ENCODE measurements around the gene CD3G. TPM values are rescaled to one million over a fixed set of nuclear protein-coding genes. Genes with fewer than 3 reads are reported as not detected.

CD3G gene
- polyA plus RNA-seq, 1 experiment = not detected

DNA sequence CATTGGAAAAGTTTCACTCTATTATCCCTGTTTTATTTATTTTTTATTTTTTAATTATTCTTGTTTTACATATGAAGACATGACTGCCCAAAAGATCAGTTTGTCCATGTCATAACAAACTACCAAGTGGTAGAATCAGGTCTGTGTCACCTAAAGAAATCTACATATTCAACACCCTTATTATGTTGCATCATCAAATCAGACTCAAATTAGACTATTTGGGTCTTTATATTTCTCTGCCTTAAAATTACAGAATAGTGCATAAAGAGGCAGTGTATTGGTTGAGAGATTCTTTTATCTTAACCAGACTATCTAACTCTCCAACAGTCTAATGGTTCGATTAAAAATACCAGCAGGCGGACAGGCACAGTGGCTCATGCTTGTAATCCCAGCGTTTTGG, 38.8 kb downstream of the CD3G start:
- POLR2A ChIA-PET = no interaction called here
- H3K36me3 ChIP-seq (ENCODE audit: control insufficient read depth, insufficient read depth, low read length) = peaks cover 26% of the 10 kb centered on the region
- DNase-seq (ENCODE audit: low read depth) = no peak
- CTCF ChIA-PET = interaction anchor here (0.5 kb wide), 1 partner anchor 9 kb away, joined by 4 read pairs; no protein-coding TSS in a partner anchor
- TF ChIP-seq, protein P1, sequence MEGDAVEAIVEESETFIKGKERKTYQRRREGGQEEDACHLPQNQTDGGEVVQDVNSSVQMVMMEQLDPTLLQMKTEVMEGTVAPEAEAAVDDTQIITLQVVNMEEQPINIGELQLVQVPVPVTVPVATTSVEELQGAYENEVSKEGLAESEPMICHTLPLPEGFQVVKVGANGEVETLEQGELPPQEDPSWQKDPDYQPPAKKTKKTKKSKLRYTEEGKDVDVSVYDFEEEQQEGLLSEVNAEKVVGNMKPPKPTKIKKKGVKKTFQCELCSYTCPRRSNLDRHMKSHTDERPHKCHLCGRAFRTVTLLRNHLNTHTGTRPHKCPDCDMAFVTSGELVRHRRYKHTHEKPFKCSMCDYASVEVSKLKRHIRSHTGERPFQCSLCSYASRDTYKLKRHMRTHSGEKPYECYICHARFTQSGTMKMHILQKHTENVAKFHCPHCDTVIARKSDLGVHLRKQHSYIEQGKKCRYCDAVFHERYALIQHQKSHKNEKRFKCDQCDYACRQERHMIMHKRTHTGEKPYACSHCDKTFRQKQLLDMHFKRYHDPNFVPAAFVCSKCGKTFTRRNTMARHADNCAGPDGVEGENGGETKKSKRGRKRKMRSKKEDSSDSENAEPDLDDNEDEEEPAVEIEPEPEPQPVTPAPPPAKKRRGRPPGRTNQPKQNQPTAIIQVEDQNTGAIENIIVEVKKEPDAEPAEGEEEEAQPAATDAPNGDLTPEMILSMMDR (IDR thresholded peaks at IDR 0.05; ENCODE audit: insufficient read depth, low read depth, low read length) = no peak
- no peak overlapping the region for H3K4me3 ChIP-seq (ENCODE audit: low read depth, low read length)
- no peaks in the 10 kb centered on the region for H3K27me3 ChIP-seq (ENCODE audit: control insufficient read depth, insufficient read depth, low read length)

DNA sequence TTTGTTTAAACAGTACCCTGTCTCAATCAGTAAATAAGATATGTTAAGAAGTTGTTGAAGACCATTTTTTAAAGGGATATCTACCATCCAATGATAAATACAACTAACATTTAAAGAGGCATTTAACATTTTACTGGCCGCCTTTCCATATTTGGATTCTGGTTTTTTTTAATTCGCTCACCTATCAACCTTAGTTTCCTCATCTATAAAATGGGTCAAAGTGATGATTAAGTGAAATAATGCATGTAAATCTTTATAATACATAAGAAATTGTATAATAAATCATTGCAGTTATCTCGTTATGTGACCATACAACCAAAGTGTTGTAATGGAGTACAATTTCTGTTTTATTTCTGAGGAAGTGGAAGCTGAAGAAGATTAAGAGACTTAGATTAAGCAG, 39.5 kb downstream of the CD3G start:
- H3K4me3 ChIP-seq (ENCODE audit: low read depth, low read length) = no peak overlapping the region
- TF ChIP-seq, protein P1 (IDR thresholded peaks at IDR 0.05; ENCODE audit: insufficient read depth, low read depth, low read length) = no peak
- peaks cover 26% of the 10 kb centered on the region for H3K36me3 ChIP-seq (ENCODE audit: control insufficient read depth, insufficient read depth, low read length)
- no peaks in the 10 kb centered on the region for H3K27me3 ChIP-seq (ENCODE audit: control insufficient read depth, insufficient read depth, low read length)
- CTCF ChIA-PET = no interaction called here
- no peak for DNase-seq (ENCODE audit: low read depth)
- POLR2A ChIA-PET = no interaction called here

DNA sequence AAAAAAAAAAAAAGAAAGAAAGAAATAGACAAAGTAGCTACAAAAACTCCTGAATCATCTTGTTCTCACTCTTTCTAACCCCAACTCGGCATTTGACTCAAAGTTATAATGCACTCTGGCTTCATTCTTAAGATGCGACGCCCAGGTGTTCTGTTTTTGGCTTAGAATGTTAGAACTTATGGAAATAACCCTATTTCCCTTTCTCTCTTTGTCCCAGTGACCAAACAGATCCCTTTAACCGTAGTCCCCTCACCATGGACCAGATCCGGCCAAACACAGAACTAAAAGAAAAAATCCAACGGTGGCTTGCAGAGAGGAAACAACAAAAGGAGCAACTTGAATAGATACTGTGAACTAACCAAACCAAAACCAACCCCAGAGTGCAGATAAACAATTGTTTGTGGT, 52.0 kb downstream of the CD3G start:
- POLR2A ChIA-PET = no interaction called here
- CTCF ChIA-PET = no interaction called here

DNA sequence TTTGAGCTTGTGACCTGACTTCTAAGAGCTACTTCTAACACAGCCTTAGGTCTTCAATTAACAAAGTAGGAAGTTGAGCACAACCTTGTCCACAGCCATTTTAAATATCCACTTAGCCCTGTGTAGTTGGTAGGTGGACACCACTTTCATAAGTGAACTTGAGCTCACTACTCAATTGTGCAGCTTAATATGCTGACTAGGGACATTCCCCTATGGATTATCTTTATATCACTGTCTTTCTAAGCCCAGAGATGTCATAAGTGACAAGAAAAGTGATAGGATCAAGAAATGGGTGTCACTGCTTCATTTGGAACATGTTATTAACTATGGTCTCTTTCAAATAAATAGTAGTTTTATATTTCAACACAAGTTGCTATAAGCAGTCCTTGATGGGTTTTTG, 53.3 kb downstream of the CD3G start:
- POLR2A ChIA-PET = no interaction called here

More for the DNA sequence above, 52.0 kb downstream of the CD3G start:
- Histone ChIP-seq H3K27me3 (ENCODE audit: control insufficient read depth, insufficient read depth, low read length) (no peaks in the 10 kb centered on the region), H3K36me3 (ENCODE audit: control insufficient read depth, insufficient read depth, low read length) (peaks cover 2% of the 10 kb centered on the region), H3K4me3 (ENCODE audit: low read depth, low read length) (no peak overlapping the region)
- no peak for DNase-seq (ENCODE audit: low read depth)
- TF ChIP-seq, protein P1 (IDR thresholded peaks at IDR 0.05; ENCODE audit: insufficient read depth, low read depth, low read length) = no peak

DNA sequence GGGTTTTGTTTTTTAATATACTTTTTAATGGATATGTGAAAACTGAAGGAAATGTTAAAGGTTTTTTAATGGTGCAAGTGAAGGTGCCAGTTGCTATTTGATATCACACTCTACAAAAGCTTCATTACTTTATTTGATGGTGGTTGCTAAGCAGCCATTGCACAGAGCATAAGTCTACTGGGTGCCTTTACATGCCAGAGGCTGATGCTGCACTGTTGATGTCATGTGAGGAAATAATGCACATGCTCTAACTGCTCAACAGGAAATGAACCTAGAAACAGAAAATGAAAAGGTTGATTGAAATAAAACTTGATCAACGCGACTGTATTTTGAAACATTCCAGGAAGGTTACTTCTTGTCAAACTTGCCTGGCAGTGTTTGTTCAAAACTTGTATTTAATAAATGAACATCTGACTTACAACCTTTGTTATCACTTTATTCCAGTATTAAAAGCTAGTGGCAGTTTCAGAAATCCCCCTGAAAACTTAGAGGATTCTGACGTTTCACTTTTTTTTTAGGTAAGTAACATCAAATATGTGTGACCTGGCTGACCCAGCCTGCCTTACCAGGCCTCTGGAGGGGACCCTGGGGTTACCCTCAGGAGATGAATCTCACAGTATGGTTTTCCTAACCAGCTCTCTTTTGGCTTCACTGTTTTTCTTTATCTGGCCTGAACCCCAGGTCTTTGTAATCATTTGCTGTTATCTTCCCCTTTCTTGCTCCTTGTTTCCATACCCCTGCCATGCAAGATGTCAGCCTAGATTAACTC, 54.8 kb downstream of the CD3G start:
- DNase-seq (ENCODE audit: low read depth) = no peak
- Histone ChIP-seq H3K27me3 (ENCODE audit: control insufficient read depth, insufficient read depth, low read length) (no peaks in the 10 kb centered on the region), H3K4me3 (ENCODE audit: low read depth, low read length) (no peak overlapping the region), H3K36me3 (ENCODE audit: control insufficient read depth, insufficient read depth, low read length) (peaks cover 2% of the 10 kb centered on the region)
- TF ChIP-seq, protein P1 (IDR thresholded peaks at IDR 0.05; ENCODE audit: insufficient read depth, low read depth, low read length) = no peak
- ChIA-PET POLR2A (no interaction called here), CTCF (interaction anchor here (0.6 kb wide), 2 partner anchors 227 to 1057 kb away, joined by 3 to 4 read pairs; no protein-coding TSS in a partner anchor)

More for the DNA sequence above, 53.3 kb downstream of the CD3G start:
- no peak for DNase-seq (ENCODE audit: low read depth)
- CTCF ChIA-PET = interaction anchor here (0.8 to 1.5 kb wide), 2 partner anchors 21 to 199 kb away, joined by 3 to 5 read pairs; no protein-coding TSS in a partner anchor
- Histone ChIP-seq H3K4me3 (ENCODE audit: low read depth, low read length) (no peak overlapping the region), H3K27me3 (ENCODE audit: control insufficient read depth, insufficient read depth, low read length) (no peaks in the 10 kb centered on the region), H3K36me3 (ENCODE audit: control insufficient read depth, insufficient read depth, low read length) (peaks cover 2% of the 10 kb centered on the region)
- TF ChIP-seq, protein P1 (IDR thresholded peaks at IDR 0.05; ENCODE audit: insufficient read depth, low read depth, low read length) = no peak

Measured in BJ (cell line).